GM21619 (cell line): ENCODE measurements around the gene SEC11A.
A peak's percentile ranks its signal among the peaks of the same experiment; 100 is the strongest.
"Not testable (repeated sequence)": the region's sequence is repeated elsewhere in the genome, so short reads cannot be mapped to it uniquely, and the experiment has no call there.

Experiments
- ATAC-seq: cut with Tn5 transposase; IDR thresholded peaks from one replicate; pipeline ENCODE4 v1.9.1; 2021; ENCODE audit not compliant: unreplicated experiment

Gene SEC11A

GRCh38 chr15:84645496-84645895 is 70.4 kb downstream of the SEC11A start:
- no peak for ATAC-seq

DNA sequence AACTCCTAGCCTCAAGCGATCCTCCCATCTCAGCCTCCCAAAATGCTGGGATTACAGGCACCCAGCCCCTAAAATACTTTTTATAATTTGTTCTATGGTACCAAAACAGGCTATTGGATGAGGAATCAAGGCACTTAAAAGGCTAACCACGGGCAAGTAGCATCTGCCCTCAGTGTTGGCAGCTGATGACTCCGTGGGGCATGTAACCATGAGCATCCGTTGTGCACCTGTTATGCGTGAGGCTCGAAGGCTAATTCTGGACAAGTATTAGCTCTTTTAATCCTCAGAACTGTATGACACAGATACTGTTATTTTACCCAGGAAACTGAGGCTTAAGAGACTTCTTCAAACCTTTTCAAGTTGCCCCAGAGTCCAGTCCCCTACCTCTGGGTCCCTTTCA is 72.1 kb downstream of the SEC11A start:
- no peak for ATAC-seq

- not testable (repeated sequence) for ATAC-seq
Measured at GRCh38 chr15:84642640-84643039, 73.3 kb downstream of the SEC11A start.

GRCh38 chr15:84641871-84642270 is 74.1 kb downstream of the SEC11A start:
- ATAC-seq, result not testable (repeated sequence)

DNA sequence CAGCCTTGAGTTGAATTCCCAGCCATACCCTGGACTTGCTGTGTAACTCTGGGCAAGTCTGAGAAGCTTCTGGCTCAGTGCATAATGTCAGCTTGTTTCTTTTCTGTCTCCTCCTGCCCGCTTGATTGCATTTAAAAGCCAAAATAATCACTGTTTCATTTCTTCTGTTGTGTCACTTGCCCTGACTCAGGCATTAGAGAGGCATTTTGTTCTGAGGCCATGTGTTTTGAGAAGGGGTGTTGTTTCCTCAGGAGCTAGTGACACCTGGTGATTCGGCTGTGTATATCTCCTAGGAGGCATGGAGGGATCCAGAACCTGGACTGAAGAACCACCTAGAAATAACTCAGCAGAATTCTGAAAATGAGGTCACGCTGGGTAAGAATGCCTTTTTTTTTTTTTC is 77.8 kb downstream of the SEC11A start:
- no peak for ATAC-seq

GRCh38 chr15:84634228-84634837 is 81.6 kb downstream of the SEC11A start:
- no peak for ATAC-seq

DNA sequence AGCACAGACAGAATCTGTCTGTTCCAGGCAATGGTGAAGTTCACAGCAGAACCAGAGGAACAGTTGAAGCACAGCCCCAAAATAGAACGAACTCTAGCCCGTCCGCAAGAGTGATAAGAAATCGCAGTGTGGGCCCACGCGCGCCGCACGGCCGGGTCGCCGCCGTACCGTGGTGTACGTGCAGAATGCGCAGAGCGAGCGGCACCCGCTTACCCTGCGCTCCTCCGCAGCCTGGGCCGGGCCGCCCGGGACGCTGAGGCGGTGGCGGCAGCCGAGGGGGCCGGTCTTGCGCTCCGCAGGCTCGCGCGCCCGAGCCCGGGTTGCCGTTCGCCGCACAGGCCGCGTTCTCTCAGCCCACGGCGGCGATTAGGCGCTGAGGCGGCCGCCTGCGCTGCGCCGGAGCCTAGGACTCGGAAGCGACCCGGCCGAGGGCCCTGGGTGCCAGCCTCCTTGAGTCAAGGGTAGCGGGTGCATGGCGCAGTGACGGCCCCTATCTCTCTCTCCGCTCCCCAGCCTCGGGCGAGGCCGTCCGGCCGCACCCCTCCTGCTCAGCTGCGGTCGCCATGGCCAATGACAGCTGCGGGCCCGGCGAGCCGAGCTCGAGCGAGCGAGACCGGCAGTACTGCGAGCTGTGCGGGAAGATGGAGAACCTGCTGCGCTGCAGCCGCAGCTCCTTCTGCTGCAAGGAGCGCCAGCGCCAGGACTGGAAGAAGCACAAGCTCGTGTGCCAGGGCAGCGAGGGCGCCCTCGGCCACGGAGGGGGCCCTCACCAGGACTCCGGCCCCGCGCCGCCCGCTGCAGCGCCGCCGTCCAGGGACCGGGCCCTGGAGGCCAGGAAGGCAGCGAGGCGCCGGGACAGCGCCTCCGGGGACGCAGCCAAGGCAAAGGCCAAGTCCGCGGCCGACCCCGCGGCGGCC is 82.4 kb downstream of the SEC11A start:
- ATAC-seq, result peak; percentile 46

GRCh38 chr15:84631706-84632272 is 84.2 kb downstream of the SEC11A start:
- no peak for ATAC-seq

DNA sequence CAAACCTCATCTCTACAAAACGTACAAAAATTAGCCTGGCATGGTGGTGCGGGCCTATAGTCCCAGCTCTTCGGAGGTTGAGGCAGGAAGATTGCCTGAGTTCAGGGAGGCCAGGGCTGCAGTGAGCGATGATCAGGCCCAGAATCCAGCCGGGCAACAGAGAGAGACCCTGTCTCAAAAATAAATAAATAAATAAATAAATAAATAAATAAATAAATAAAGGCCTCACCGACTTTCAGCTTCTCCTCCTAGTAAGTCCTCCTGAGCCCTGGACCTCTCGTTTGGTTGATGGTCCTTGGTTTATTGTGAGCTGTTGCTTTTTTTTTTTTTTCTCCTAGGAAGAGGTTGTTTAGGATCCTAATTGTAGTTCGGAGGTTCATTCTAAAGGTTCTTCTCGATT is 86.9 kb downstream of the SEC11A start:
- no peak for ATAC-seq

DNA sequence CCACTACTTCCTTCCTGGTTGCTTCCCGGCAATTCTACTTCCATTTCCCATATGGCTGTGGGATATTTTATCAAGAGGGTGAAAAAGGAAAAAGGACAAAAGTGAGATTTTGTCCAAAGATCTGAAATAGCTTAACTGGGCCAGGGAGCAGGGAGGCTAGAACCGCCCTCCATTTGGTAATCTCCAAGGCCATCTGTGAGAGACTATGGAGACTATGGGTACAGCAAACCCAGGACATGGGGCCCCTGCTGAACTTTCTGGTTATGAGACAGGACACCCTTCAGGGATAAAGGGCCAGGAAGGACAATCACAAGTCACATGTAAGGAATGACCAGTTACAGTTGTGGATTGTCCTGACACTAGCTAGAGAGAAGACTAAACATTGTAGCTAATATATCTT is 90.8 kb downstream of the SEC11A start:
- no peak for ATAC-seq

GRCh38 chr15:84624359-84624758 is 91.6 kb downstream of the SEC11A start:
- ATAC-seq, result no peak

DNA sequence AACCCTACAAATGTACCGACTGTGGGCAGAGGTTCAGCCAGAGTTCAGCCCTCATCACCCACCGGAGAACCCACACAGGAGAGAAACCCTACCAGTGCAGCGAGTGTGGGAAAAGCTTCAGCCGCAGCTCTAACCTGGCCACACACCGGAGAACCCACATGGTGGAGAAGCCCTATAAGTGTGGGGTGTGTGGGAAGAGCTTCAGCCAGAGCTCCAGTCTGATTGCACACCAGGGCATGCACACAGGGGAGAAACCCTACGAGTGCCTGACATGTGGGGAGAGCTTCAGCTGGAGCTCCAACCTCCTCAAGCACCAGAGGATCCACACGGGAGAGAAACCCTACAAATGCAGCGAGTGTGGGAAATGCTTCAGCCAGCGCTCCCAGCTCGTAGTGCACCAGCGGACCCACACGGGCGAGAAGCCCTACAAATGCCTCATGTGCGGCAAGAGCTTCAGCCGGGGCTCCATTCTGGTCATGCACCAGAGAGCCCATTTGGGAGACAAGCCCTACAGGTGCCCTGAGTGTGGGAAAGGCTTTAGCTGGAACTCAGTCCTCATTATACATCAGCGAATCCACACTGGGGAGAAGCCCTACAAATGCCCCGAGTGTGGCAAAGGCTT is 94.5 kb downstream of the SEC11A start:
- ATAC-seq, result no peak

DNA sequence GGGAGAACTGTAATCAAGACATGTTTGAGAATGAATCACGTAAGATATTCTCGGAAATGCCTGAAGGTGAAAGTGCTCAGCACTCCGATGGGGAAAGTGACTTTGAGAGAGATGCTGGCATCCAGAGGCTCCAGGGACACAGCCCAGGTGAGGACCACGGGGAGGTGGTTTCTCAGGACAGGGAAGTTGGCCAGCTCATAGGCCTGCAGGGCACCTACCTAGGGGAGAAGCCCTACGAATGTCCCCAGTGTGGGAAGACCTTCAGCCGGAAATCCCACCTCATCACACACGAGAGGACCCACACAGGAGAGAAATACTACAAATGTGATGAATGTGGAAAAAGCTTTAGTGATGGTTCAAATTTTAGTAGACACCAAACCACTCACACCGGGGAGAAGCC is 95.3 kb downstream of the SEC11A start:
- no peak for ATAC-seq
